Heart left ventricle (tissue), 16 donors: ENCODE measurements around the gene OR4B1. TPM values are rescaled to one million over a fixed set of nuclear protein-coding genes. Genes with fewer than 3 reads are reported as not detected.

Source experiments
- ATAC-seq, 4 donors: fragments of 200-7000 bp; cut with Tn5 transposase; one replicate each; pipeline ENCODE4 v1.9.1; 2020 to 2022; ENCODE audit warnings: moderate library complexity in 4 of 4, mild to moderate bottlenecking in 3 of 4, moderate number of reproducible peaks in 1 of 4
- DNase-seq, 5 donors: peaks; one replicate each; pipeline ENCODE4 v3.0.0-alpha.2; 2020
- H3K27ac ChIP-seq, 12 donors: fragments of 200-600 bp; sonication (generic) in 4 of 12; one replicate each; pipeline versions ENCODE4 v1.5.0 to v1.8.0; 2016 to 2022; ENCODE audit warnings: mild to moderate bottlenecking in 2 of 12
- H3K27me3 ChIP-seq, 9 donors: fragments of 200-600 bp; sonication (generic) in 2 of 9; one replicate each; pipeline versions ENCODE4 v1.5.1 to v1.8.0; 2016 to 2022; ENCODE audit warnings: mild to moderate bottlenecking in 3 of 9
- H3K36me3 ChIP-seq, 9 donors: fragments of 200-600 bp; sonication (generic) in 2 of 9; one replicate each; pipeline versions ENCODE4 v1.5.0 to v1.8.0; 2018 to 2022; ENCODE audit warnings: mild to moderate bottlenecking in 2 of 9
- H3K4me1 ChIP-seq, 12 donors: fragments of 200-600 bp; sonication (generic) in 4 of 12; one replicate each; pipeline versions ENCODE4 v1.5.0 to v1.8.0; 2016 to 2022; ENCODE audit warnings: mild to moderate bottlenecking in 3 of 12
- H3K4me3 ChIP-seq, 12 donors: fragments of 200-600 bp; sonication (generic) in 4 of 12; one replicate each; pipeline versions ENCODE4 v1.5.0 to v1.8.0; 2017 to 2022; ENCODE audit warnings: mild to moderate bottlenecking in 9 of 12, moderate library complexity in 4 of 12
- H3K9me3 ChIP-seq, 12 donors: fragments of 200-600 bp; sonication (generic) in 4 of 12; one replicate each; pipeline versions ENCODE4 v1.5.0 to v1.8.0; 2016 to 2022; ENCODE audit warnings: mild to moderate bottlenecking in 1 of 12
- POLR2A ChIP-seq, 2 donors: fragments of 450-650 bp; IDR thresholded peaks; one replicate each; pipeline ENCODE4 v1.6.1; 2017; ENCODE audit warnings: antibody characterized with exemption in 2 of 2, mild to moderate bottlenecking in 2 of 2, moderate library complexity in 2 of 2
- WGBS, 4 donors: extraction: QIAGEN DNeasy Blood & Tissue Kit in 2 of 4; methylation state at CpG; one replicate each; pipeline versions ENCODE4 v1.1.5 to v1.1.7; 2013 to 2018; 5-methylcytosine and 5-hydroxymethylcytosine counted together
- intact Hi-C, 10 donors: fragments of 100-400 bp; cut with DNase I; formaldehyde crosslinking; loops; one replicate each; pipeline versions ENCODE4 v1.11.1 to v1.14.2; 2022
- long read RNA-seq, 3 donors: library from polyadenylated mRNA; unstranded; transcript quantifications; one replicate each; pipeline ENCODE4 v2.0.0, GENCODE V29; 2020 to 2021
- polyA plus RNA-seq, 2 donors: library from polyadenylated mRNA; stranded (reverse); fragments of 200-250 nt; gene quantifications; one replicate each; pipeline ENCODE4 v1.2.3, GENCODE V29; 2013
- total RNA-seq, 9 donors: library from RNA; depleted of rRNA in 2 of 9; stranded (reverse); fragments of >200 nt in 2 of 9; fragmentation: NEBNext Ultra II Directional in 3 of 9; extraction: Animal tissue kit (Norgen Biotek cat#: 25700) in 3 of 9; gene quantifications; one replicate each; pipeline versions ENCODE4 v1.1.0 to v1.2.4, GENCODE V29; 2016 to 2023
- TF ChIP-seq, protein P1 (sequence below), 12 donors: fragments of 200-600 bp; sonication (generic) in 4 of 12; IDR thresholded peaks; one replicate each; pipeline versions ENCODE4 v1.5.0 to v1.8.0; 2018 to 2022; ENCODE audit warnings: antibody characterized with exemption in 12 of 12, mild to moderate bottlenecking in 5 of 12
- donor health status: ischemic (EF 13 %, LVEDD 7.1; RV severe dilation, severe dysfunction).
- donor health status: healthy with polysubstance abuse.
- donor health status: DM: no; HTN: yes; CAD: no.
- donor health status: DM: no; HTN: no; CAD: no.
- donor health status: ischemic (EF 25% LVEDD 6.9; RV normal size, moderate dysfunction).
- donor health status: ischemic (EF 25% LVEDD 5.7; RV mildly dilated, moderate dysfunction).
- donor health status: healthy.
- donor health status: DM: yes; HTN: yes; CAD: no.
- donor health status: ischemic (EF 35%, LVEDD 5.7; RV mildly dilated, moderate dysfunction).
- donor health status: nonischemic (EF 11% LVEDD 7.7; RV severe dilation, severe dysfunction).
- donor health status: DM: yes; HTN: yes; CAD: no.
- donor health status: PGD.
- donor health status: ischemic (EF 29% LVEDD 5.4; RV normal size, mild dysfunction).
- donor health status: nonischemic (EF 23%, LVEDD 6.1; RV moderate dilation, normal function).

The OR4B1 gene, protein sequence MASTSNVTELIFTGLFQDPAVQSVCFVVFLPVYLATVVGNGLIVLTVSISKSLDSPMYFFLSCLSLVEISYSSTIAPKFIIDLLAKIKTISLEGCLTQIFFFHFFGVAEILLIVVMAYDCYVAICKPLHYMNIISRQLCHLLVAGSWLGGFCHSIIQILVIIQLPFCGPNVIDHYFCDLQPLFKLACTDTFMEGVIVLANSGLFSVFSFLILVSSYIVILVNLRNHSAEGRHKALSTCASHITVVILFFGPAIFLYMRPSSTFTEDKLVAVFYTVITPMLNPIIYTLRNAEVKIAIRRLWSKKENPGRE
- total RNA-seq (not detected), polyA plus RNA-seq (not detected)
- long read RNA-seq, donor 1: 0 reads
- long read RNA-seq, donor 2: 0 reads
- long read RNA-seq, donor 3: 0 reads

- TF ChIP-seq, protein P1, sequence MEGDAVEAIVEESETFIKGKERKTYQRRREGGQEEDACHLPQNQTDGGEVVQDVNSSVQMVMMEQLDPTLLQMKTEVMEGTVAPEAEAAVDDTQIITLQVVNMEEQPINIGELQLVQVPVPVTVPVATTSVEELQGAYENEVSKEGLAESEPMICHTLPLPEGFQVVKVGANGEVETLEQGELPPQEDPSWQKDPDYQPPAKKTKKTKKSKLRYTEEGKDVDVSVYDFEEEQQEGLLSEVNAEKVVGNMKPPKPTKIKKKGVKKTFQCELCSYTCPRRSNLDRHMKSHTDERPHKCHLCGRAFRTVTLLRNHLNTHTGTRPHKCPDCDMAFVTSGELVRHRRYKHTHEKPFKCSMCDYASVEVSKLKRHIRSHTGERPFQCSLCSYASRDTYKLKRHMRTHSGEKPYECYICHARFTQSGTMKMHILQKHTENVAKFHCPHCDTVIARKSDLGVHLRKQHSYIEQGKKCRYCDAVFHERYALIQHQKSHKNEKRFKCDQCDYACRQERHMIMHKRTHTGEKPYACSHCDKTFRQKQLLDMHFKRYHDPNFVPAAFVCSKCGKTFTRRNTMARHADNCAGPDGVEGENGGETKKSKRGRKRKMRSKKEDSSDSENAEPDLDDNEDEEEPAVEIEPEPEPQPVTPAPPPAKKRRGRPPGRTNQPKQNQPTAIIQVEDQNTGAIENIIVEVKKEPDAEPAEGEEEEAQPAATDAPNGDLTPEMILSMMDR (IDR thresholded peaks at IDR 0.05): no peak
- TF ChIP-seq POLR2A (IDR thresholded peaks at IDR 0.05): no peak
- H3K4me1 ChIP-seq: no peaks in the 10 kb centered on the region
- H3K27ac ChIP-seq: no peak within 1 kb of the TSS
- H3K9me3 ChIP-seq: no peaks in the 10 kb centered on the region
- DNase-seq (no peak), ATAC-seq (no peak)
- 46 to 73% (median 61%) methylated on average over 2 of the region's 2 CpGs for WGBS, 4 donors
- intact Hi-C loops: loop anchor here in 1 of 10 donors (5.0 kb wide), 1 partner anchor 51 kb away; no protein-coding TSS in a partner anchor
- H3K36me3 ChIP-seq: no peaks in the 10 kb centered on the region
- H3K27me3 ChIP-seq: no peaks in the 10 kb centered on the region
- no peak within 1 kb of the TSS for H3K4me3 ChIP-seq
These were observed at the start of gene OR4B1 for GRCh38 chr11:48216510-48216909. Gene OR4B1, plus strand, starts transcription at chr11:48216810. Its CDS starts 0 bp downstream, at chr11:48216810.

DNA sequence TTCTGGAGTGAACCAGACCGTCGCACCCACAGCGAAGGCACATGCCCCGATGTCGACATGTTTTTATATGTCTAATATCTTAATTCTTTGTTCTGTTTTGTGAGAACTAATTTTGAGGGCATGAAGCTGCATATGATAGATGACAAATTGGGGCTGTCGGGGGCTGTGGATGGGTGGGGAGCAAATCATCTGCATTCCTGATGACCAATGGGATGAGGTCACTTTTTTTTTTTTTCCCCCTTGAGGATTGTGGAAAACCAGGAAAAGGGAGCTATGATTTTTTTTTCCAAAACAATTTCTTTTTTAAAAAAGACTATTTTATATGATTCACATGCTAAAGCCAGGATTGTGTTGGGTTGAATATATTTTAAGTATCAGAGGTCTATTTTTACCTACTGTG, 49.2 kb upstream of the OR4B1 start:
- no peak overlapping the region for H3K4me3 ChIP-seq
- H3K9me3 ChIP-seq: no peaks in the 10 kb centered on the region
- no peak for TF ChIP-seq POLR2A (IDR thresholded peaks at IDR 0.05)
- TF ChIP-seq, protein P1 (IDR thresholded peaks at IDR 0.05): no peak
- H3K36me3 ChIP-seq: peaks cover 0 to 63% (median 5%) of the 10 kb centered on the region in 9 donors
- peaks cover 0 to 48% (median 27%) of the 10 kb centered on the region in 12 donors for H3K4me1 ChIP-seq
- no peak for ATAC-seq
- intact Hi-C loops: no loop called here
- WGBS, 4 donors: 86 to 87% (median 87%) methylated on average over 6 of the region's 6 CpGs
- no peak for DNase-seq
- peak overlapping the region in 7 of 12 donors; percentile 29 to 91 (median 66) for H3K27ac ChIP-seq
- H3K27me3 ChIP-seq: no peaks in the 10 kb centered on the region

DNA sequence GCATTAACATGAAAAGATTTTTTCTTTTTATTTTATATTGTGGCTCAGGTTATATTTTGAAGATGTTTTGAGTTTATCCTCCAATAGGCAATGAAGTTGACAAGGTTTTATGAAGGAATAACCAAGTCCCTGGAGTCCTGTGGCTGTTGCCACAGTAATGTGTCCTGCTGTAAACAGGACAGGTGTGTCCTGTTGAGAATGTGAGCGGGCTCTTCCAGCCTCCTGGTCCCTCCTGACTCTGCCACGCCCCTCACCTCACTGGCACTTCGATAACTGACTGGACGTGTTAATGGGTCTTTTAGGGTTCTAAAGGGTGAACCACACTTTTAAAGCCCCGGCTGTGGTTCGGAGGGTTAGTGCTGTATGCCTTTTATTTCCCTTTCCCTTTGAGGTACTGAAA, 47.8 kb upstream of the OR4B1 start:
- no peaks in the 10 kb centered on the region for H3K9me3 ChIP-seq
- ATAC-seq (no peak), DNase-seq (no peak)
- no peak overlapping the region for H3K4me3 ChIP-seq
- WGBS, 4 donors: 77 to 85% (median 80%) methylated on average over 6 of the region's 6 CpGs
- H3K36me3 ChIP-seq: peaks cover 0 to 49% (median 5%) of the 10 kb centered on the region in 9 donors
- H3K27me3 ChIP-seq: no peaks in the 10 kb centered on the region
- intact Hi-C loops: no loop called here
- H3K4me1 ChIP-seq: peaks cover 0 to 54% (median 30%) of the 10 kb centered on the region in 12 donors
- H3K27ac ChIP-seq: peak overlapping the region in 11 of 12 donors; percentile 71 to 92 (median 87)
- no peak for TF ChIP-seq POLR2A (IDR thresholded peaks at IDR 0.05)
- TF ChIP-seq, protein P1 (IDR thresholded peaks at IDR 0.05): no peak

- no peaks in the 10 kb centered on the region for H3K27me3 ChIP-seq
- H3K4me1 ChIP-seq: peaks cover 0 to 54% (median 30%) of the 10 kb centered on the region in 12 donors
- peak in 3 of 4 donors; percentile 3 to 18 (median 13) for ATAC-seq
- intact Hi-C loops: no loop called here
- WGBS, 4 donors: 34 to 39% (median 37%) methylated on average over 6 of the region's 6 CpGs
- H3K4me3 ChIP-seq: no peak overlapping the region
- no peak for TF ChIP-seq POLR2A (IDR thresholded peaks at IDR 0.05)
- TF ChIP-seq, protein P1 (IDR thresholded peaks at IDR 0.05): no peak
- peaks cover 0 to 44% (median 5%) of the 10 kb centered on the region in 9 donors for H3K36me3 ChIP-seq
- DNase-seq: no peak
- no peaks in the 10 kb centered on the region for H3K9me3 ChIP-seq
- peak overlapping the region; percentile 71 to 92 (median 86) for H3K27ac ChIP-seq
These were observed 47.4 kb upstream of the OR4B1 start for GRCh38 chr11:48169259-48169658.
